Measurements from ENCODE around the gene LIMA1. TPM values are rescaled to one million over a fixed set of nuclear protein-coding genes. Genes with fewer than 3 reads are reported as not detected.

LIMA1 gene
- 4.4 to 7.9 TPM (median 5.1 TPM) in 5 replicates for total RNA-seq (2022; extraction: Qiagen RNA extraction)

DNA sequence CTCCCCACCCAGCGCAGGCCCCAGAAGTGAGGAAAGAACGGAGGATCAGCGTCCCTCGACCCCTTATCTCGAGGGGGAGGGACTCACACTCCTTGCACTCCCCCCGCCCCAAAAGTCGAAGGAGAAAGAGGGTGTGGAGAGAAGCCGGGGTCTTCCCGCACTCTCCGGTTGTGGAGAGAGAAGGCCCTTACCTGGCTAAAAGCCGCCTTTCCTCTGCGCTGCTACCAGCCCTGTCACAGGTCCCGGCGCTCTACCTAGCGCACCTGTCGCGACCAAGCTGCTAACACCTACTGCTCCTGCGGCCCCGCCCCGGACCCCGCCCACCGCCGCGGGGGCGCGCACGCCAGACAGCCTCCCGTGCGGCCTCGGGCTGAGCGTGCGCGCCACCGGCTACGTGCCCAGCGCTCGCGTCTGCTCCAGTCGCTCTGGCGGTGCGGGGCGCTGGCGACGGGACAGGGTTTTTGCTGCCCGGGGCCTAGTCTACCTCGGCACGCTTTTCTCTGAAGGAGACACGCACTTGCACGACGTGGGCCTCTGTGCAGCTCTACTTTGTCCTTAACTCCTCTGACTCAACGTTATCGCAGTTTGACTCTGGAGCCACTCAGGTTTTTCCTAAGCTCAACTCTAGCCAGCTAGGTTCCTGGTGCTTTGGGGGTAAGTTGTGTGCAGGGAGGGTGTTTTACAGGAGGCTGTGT is at the start of gene LIMA1:
LIMA1 (minus strand) TSS at position 292 of the 695 bp plus-strand sequence. CDS start 34,769 bp downstream, outside the sequence.

DNA sequence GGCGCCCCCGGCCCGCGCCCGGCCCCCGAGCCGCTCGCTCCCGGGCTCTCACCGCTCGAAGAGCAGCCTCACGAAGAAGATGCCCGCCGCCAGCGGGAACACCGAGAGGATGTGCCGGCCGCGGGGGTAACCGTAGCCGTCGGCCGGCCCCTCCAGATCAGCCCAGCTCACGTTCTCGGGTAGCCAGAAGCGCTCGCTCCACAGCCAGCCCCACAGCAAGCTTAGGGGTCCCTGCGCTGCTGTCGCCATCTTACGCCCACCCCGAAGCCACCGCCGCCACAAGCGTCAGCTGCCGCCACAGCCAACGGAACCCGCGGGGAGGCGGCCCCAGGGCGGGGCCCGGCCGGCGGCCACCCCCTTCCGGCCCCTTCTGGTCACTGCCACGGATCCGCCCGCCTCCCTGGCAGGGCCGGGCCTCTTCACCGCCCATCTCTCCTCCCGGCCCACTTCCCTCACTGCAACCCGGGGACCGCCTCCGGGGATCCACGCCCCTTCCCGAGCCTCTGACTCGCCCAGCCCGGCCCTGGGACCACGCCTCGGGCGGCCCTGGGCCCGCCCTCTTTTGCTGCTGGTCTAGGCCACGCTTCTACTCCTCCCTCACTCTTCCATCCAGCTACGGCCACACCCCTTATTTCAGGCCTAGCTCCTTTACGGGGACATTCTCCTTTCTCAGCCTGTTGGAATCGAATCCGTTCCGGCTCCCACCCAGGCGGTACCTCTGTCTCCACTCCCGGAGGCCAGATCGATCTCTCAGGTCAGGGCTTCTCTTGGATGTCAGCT is 116.1 kb downstream of the LIMA1 start, which contains the start of gene CERS5:
CERS5 (minus strand) TSS at position 321 of the 780 bp plus-strand sequence; CDS start at position 249, 72 bp downstream.

Other genes starting within 250 kb of the LIMA1 start
- 4.3 to 6.1 TPM (median 5.0 TPM) in 5 replicates for gene ASIC1, start 225.9 kb downstream of the LIMA1 start, total RNA-seq (2022; extraction: Qiagen RNA extraction)
- gene SMARCD1, start 198.2 kb downstream of the LIMA1 start, total RNA-seq (2022; extraction: Qiagen RNA extraction): 63.8 to 78.3 TPM (median 65.4 TPM) in 5 replicates
- gene GPD1, start 179.5 kb downstream of the LIMA1 start, total RNA-seq (2022; extraction: Qiagen RNA extraction): 0.09 to 0.32 TPM (median 0.14 TPM) in 5 replicates
- 66.0 to 81.1 TPM (median 71.3 TPM) in 5 replicates for gene COX14, start 171.3 kb downstream of the LIMA1 start, total RNA-seq (2022; extraction: Qiagen RNA extraction)
- gene CERS5, start 116.2 kb downstream of the LIMA1 start, total RNA-seq (2022; extraction: Qiagen RNA extraction): 26.4 to 28.7 TPM (median 26.8 TPM) in 5 replicates
- gene FAM186A, start 113.1 kb upstream of the LIMA1 start, total RNA-seq (2022; extraction: Qiagen RNA extraction): not detected in 5 replicates
- gene LARP4, start 117.4 kb upstream of the LIMA1 start, total RNA-seq (2022; extraction: Qiagen RNA extraction): 34.5 to 48.9 TPM (median 40.0 TPM) in 5 replicates
- gene DIP2B, start 221.5 kb upstream of the LIMA1 start, total RNA-seq (2022; extraction: Qiagen RNA extraction): 12.3 to 14.8 TPM (median 13.8 TPM) in 5 replicates

Data from A549 treated with AZD2906 at 1 μM for 4 hours (cell line).